H9 (cell line): Measurements from ENCODE around the gene ARHGAP10. TPM values are rescaled to one million over a fixed set of nuclear protein-coding genes. Genes with fewer than 3 reads are reported as not detected.

Experiments
- DNase-seq: peaks from one replicate; pipeline ENCODE4 v3.0.0-alpha.2; 2017
- H2AFZ ChIP-seq: one replicate; pipeline ENCODE4 v1.6.1; 2013; ENCODE audit warnings: mild to moderate bottlenecking, low read length, control low read depth, moderate library complexity
- H2AK5ac ChIP-seq: 2 replicates; pipeline ENCODE4 v1.6.1; 2013; ENCODE audit warnings: low read length, control low read depth, mixed read lengths; ENCODE audit not compliant: insufficient read length
- H2BK120ac ChIP-seq: one replicate; pipeline ENCODE4 v1.6.1; 2013; ENCODE audit warnings: low read depth, mild to moderate bottlenecking, low read length, control low read depth, inconsistent platforms; ENCODE audit not compliant: poor library complexity, severe bottlenecking
- H2BK12ac ChIP-seq: 2 replicates; pipeline ENCODE4 v1.6.1; 2013; ENCODE audit warnings: low read length, control low read depth, mixed read lengths, low read depth; ENCODE audit not compliant: insufficient read length
- H2BK15ac ChIP-seq: 2 replicates; pipeline ENCODE4 v1.6.1; 2013; ENCODE audit warnings: low read depth, low read length, control low read depth
- H2BK20ac ChIP-seq: one replicate; pipeline ENCODE4 v1.6.1; 2013; ENCODE audit warnings: low read depth, mild to moderate bottlenecking, low read length, control low read depth, inconsistent platforms; ENCODE audit not compliant: poor library complexity, severe bottlenecking
- H2BK5ac ChIP-seq: 2 replicates; pipeline ENCODE4 v1.6.1; 2013; ENCODE audit warnings: low read length, control low read depth, mixed read lengths; ENCODE audit not compliant: insufficient read length
- H3K14ac ChIP-seq: 2 replicates; pipeline ENCODE4 v1.6.1; 2013; ENCODE audit warnings: low read length, control low read depth; ENCODE audit not compliant: insufficient read depth
- H3K18ac ChIP-seq: 2 replicates; pipeline ENCODE4 v1.6.1; 2013; ENCODE audit warnings: low read depth, mild to moderate bottlenecking, mixed read lengths, low read length, control low read depth; ENCODE audit not compliant: insufficient read length
- H3K23ac ChIP-seq: 2 replicates; pipeline ENCODE4 v1.6.1; 2013; ENCODE audit warnings: low read length, control low read depth, mixed read lengths, low read depth; ENCODE audit not compliant: insufficient read length
- H3K23me2 ChIP-seq: 2 replicates; pipeline ENCODE4 v1.6.1; 2013; ENCODE audit warnings: low read depth, mild to moderate bottlenecking, mixed read lengths, low read length, control low read depth; ENCODE audit not compliant: insufficient read length, poor library complexity, severe bottlenecking
- H3K27ac ChIP-seq: 2 replicates; pipeline ENCODE4 v1.5.1; 2013; ENCODE audit warnings: low read length, control low read depth, mixed read lengths, low read depth; ENCODE audit not compliant: insufficient read length
- H3K27me3 ChIP-seq: 2 replicates; pipeline ENCODE4 v1.6.1; 2013; ENCODE audit warnings: low read length, control low read depth, inconsistent platforms; ENCODE audit not compliant: insufficient read depth
- H3K4ac ChIP-seq: 2 replicates; pipeline ENCODE4 v1.6.1; 2013; ENCODE audit warnings: low read depth, mild to moderate bottlenecking, control low read depth, inconsistent platforms, low read length, moderate library complexity
- H3K4me1 ChIP-seq: 2 replicates; pipeline ENCODE4 v1.6.1; 2013; ENCODE audit warnings: low read length, control low read depth, inconsistent platforms; ENCODE audit not compliant: insufficient read depth
- H3K4me2 ChIP-seq: 2 replicates; pipeline ENCODE4 v1.6.1; 2013; ENCODE audit warnings: low read length, control low read depth, mixed read lengths; ENCODE audit not compliant: insufficient read length, insufficient read depth
- H3K56ac ChIP-seq: 2 replicates; pipeline ENCODE4 v1.6.1; 2013; ENCODE audit warnings: low read depth, mild to moderate bottlenecking, mixed read lengths, low read length, control low read depth; ENCODE audit not compliant: insufficient read length
- H3K79me1 ChIP-seq: 2 replicates; pipeline ENCODE4 v1.6.1; 2013; ENCODE audit warnings: low read depth, mild to moderate bottlenecking, moderate library complexity, low read length, control low read depth, inconsistent platforms; ENCODE audit not compliant: insufficient read depth, poor library complexity, severe bottlenecking
- H3K79me2 ChIP-seq: 2 replicates; pipeline ENCODE4 v1.6.1; 2013; ENCODE audit warnings: low read length, control low read depth, inconsistent platforms; ENCODE audit not compliant: insufficient read depth
- H3K9ac ChIP-seq: 2 replicates; pipeline ENCODE4 v1.6.1; 2013; ENCODE audit warnings: low read length, control low read depth, mixed read lengths; ENCODE audit not compliant: insufficient read length; ENCODE audit errors: extremely low read depth
- H3K9me3 ChIP-seq: one replicate; pipeline ENCODE4 v1.6.1; 2013; ENCODE audit warnings: low read depth, low read length, inconsistent platforms; ENCODE audit not compliant: control insufficient read depth
- H3T11ph ChIP-seq: one replicate; pipeline ENCODE4 v1.6.1; 2013; ENCODE audit warnings: mild to moderate bottlenecking, low read length, control low read depth, inconsistent platforms
- H4K20me1 ChIP-seq: one replicate; pipeline ENCODE4 v1.6.1; 2013; ENCODE audit not compliant: control insufficient read depth, insufficient read length, insufficient read depth
- H4K5ac ChIP-seq: 2 replicates; pipeline ENCODE4 v1.6.1; 2013; ENCODE audit warnings: low read depth, mild to moderate bottlenecking, mixed read lengths, low read length, control low read depth; ENCODE audit not compliant: insufficient read length
- H4K8ac ChIP-seq: replicated peaks from 2 replicates; pipeline ENCODE4 v1.6.1; 2013; ENCODE audit warnings: low read length, control low read depth, mixed read lengths, low read depth; ENCODE audit not compliant: insufficient read length
- H4K91ac ChIP-seq: 2 replicates; pipeline ENCODE4 v1.6.1; 2013; ENCODE audit warnings: low read depth, mild to moderate bottlenecking, moderate library complexity, mixed read lengths, low read length, control low read depth; ENCODE audit not compliant: insufficient read length
- H3K27ac Mint-ChIP-seq, 3 experiments: 2 replicates in 2 of 3; 3 replicates in 1 of 3; pipeline ENCODE4 v1.8.0; 2020 to 2021; ENCODE audit warnings: mixed read lengths in 3 of 3, mild to moderate bottlenecking in 1 of 3, moderate library complexity in 1 of 3
- H3K27me3 Mint-ChIP-seq: 2 replicates; pipeline ENCODE4 v1.8.0; 2021; ENCODE audit warnings: low read depth, mild to moderate bottlenecking, moderate library complexity, mixed read lengths
- H3K36me3 Mint-ChIP-seq, 3 experiments: 2 replicates in 2 of 3; 3 replicates in 1 of 3; pipeline ENCODE4 v1.8.0; 2020 to 2021; ENCODE audit warnings: low read depth in 3 of 3, mixed read lengths in 3 of 3; ENCODE audit not compliant: insufficient read depth in 1 of 3
- H3K4me1 Mint-ChIP-seq, 2 experiments: 2 replicates each; pipeline ENCODE4 v1.8.0; 2020; ENCODE audit warnings: mixed read lengths in 2 of 2
- H3K4me3 Mint-ChIP-seq, 2 experiments: 2 replicates in 1 of 2; 3 replicates in 1 of 2; pipeline ENCODE4 v1.8.0; 2020 to 2021; ENCODE audit warnings: mild to moderate bottlenecking in 2 of 2, mixed read lengths in 2 of 2, moderate library complexity in 1 of 2
- H3K9me3 Mint-ChIP-seq, 2 experiments: 2 replicates in 1 of 2; 3 replicates in 1 of 2; pipeline ENCODE4 v1.8.0; 2020; ENCODE audit warnings: mild to moderate bottlenecking in 2 of 2, mixed read lengths in 2 of 2, moderate library complexity in 1 of 2
- CTCF ChIP-seq: fragments of 200-600 bp; sonication (generic); conservative IDR thresholded peaks from 3 replicates; pipeline ENCODE4 v1.8.0; 2021; ENCODE audit warnings: antibody characterized with exemption, mild to moderate bottlenecking
- WGBS: extraction: QIAGEN DNeasy Blood & Tissue Kit; methylation state at CpG from one replicate; pipeline ENCODE4 v1.1.7; 2013; ENCODE audit warnings: missing lambda C conversion rate, low lambda C conversion rate, mixed read lengths; ENCODE audit not compliant: insufficient read length; ENCODE audit errors: extremely low coverage; 5-methylcytosine and 5-hydroxymethylcytosine counted together
- total RNA-seq: library from RNA; stranded (reverse); gene quantifications from 2 replicates; pipeline ENCODE4 v1.2.1, GENCODE V29; 2021

ARHGAP10 gene
- total RNA-seq, 1 experiment from 2014 or later: 7.8 TPM

GRCh38 chr4:147879676-147880075, 147.8 kb downstream of the ARHGAP10 start:
- H3K4me3 Mint-ChIP-seq: no peak overlapping the region
- no peak for DNase-seq
- H2AK5ac ChIP-seq: no peak overlapping the region

More at GRCh38 chr4:147879676-147880075, 147.8 kb downstream of the ARHGAP10 start:
- H2BK15ac ChIP-seq: no peak overlapping the region
- no peak overlapping the region for H3K4me2 ChIP-seq
- no peaks in the 10 kb centered on the region for H3K23me2 ChIP-seq
- H3K27me3 ChIP-seq: no peaks in the 10 kb centered on the region
- H4K20me1 ChIP-seq: no peaks in the 10 kb centered on the region
- no peak overlapping the region for H2BK12ac ChIP-seq
- peaks cover under 1 to 3% of the 10 kb centered on the region in 2 experiments; a peak in 2 of 5 replicates for H3K9me3 Mint-ChIP-seq
- no peak overlapping the region for H3K27ac ChIP-seq
- H3K9ac ChIP-seq: no peak overlapping the region
- H4K91ac ChIP-seq: no peak overlapping the region
- H4K8ac ChIP-seq: no peak overlapping the region
- no peaks in the 10 kb centered on the region for H3K9me3 ChIP-seq
- H2BK5ac ChIP-seq: no peak overlapping the region
- H3K79me1 ChIP-seq: no peaks in the 10 kb centered on the region
- H3K79me2 ChIP-seq: no peaks in the 10 kb centered on the region
- no peak overlapping the region for H4K5ac ChIP-seq
- H3K14ac ChIP-seq: no peak overlapping the region
- H2BK20ac ChIP-seq: no peak overlapping the region
- H3K27me3 Mint-ChIP-seq: no peaks in the 10 kb centered on the region
- no peak overlapping the region for H2AFZ ChIP-seq
- H3K23ac ChIP-seq: no peak overlapping the region
- H3T11ph ChIP-seq: no peak overlapping the region
- H3K56ac ChIP-seq: no peak overlapping the region
- H3K36me3 Mint-ChIP-seq: peaks cover 2 to 9% (median 3%) of the 10 kb centered on the region in 3 experiments; a peak in 4 of 7 replicates
- TF ChIP-seq CTCF: no peak
- no peaks in the 10 kb centered on the region for H3K4me1 ChIP-seq
- H2BK120ac ChIP-seq: no peak overlapping the region
- H3K4me1 Mint-ChIP-seq: no peaks in the 10 kb centered on the region
- H3K18ac ChIP-seq: no peak overlapping the region
- WGBS: no CpG with 5 or more reads among the region's 1 CpG
- H3K4ac ChIP-seq: no peak overlapping the region
- H3K27ac Mint-ChIP-seq: no peak overlapping the region
